Tongue (tissue), 2 donors: Measurements from ENCODE around the gene B4GALT3. TPM values are rescaled to one million over a fixed set of nuclear protein-coding genes. Genes with fewer than 3 reads are reported as not detected.

Source experiments
- DNase-seq: peaks from one replicate; pipeline ENCODE4 v3.0.0-alpha.2; 2015
- total RNA-seq: library from RNA; depleted of rRNA; stranded (reverse); fragments of >200 nt; gene quantifications from one replicate; pipeline ENCODE4 v1.2.3, GENCODE V29; 2014

The B4GALT3 gene
- total RNA-seq, 1 donor from 2014 or later = 9.3 TPM

GRCh38 chr1:161162052-161162451, 15.3 kb downstream of the B4GALT3 start:
- DNase-seq = no peak

GRCh38 chr1:161161652-161162051, 15.7 kb downstream of the B4GALT3 start:
- DNase-seq = no peak

- no peak for DNase-seq
Measured at GRCh38 chr1:161160671-161161145, 16.6 kb downstream of the B4GALT3 start.

- DNase-seq = no peak
Measured at GRCh38 chr1:161159913-161160243, 17.4 kb downstream of the B4GALT3 start.

- DNase-seq = peak; percentile 98
Measured at GRCh38 chr1:161159087-161159912, 18.0 kb downstream of the B4GALT3 start, which contains the start of gene USP21. TSS of gene USP21 (plus strand) at chr1:161159500. CDS start at chr1:161160641, 1,141 bp downstream.

- no peak for DNase-seq
Measured at GRCh38 chr1:161158316-161159010, 18.8 kb downstream of the B4GALT3 start.

GRCh38 chr1:161157867-161158266, 19.4 kb downstream of the B4GALT3 start:
- DNase-seq = no peak

GRCh38 chr1:161153682-161154337, 23.5 kb downstream of the B4GALT3 start, which contains the start of gene UFC1:
TSS of gene UFC1 (plus strand) at chr1:161153978. CDS start at chr1:161153998, 20 bp downstream.
- peak; percentile 95 for DNase-seq

- DNase-seq = no peak
Measured at GRCh38 chr1:161153176-161153575, 24.1 kb downstream of the B4GALT3 start.

- no peak for DNase-seq
Measured at GRCh38 chr1:161145832-161146231, 31.5 kb downstream of the B4GALT3 start.

GRCh38 chr1:161140755-161141400, 36.4 kb downstream of the B4GALT3 start:
- DNase-seq = no peak

GRCh38 chr1:161139766-161140165, 37.5 kb downstream of the B4GALT3 start:
- peak; percentile 72 for DNase-seq

GRCh38 chr1:161138431-161138830, 38.9 kb downstream of the B4GALT3 start:
- DNase-seq = no peak

GRCh38 chr1:161137881-161138280, 39.4 kb downstream of the B4GALT3 start:
- peak; percentile 30 for DNase-seq

GRCh38 chr1:161133220-161133740, 44.0 kb downstream of the B4GALT3 start:
- DNase-seq = no peak

GRCh38 chr1:161132410-161133219, 44.7 kb downstream of the B4GALT3 start, which contains the start of gene DEDD:
TSS of gene DEDD (minus strand) at chr1:161132667. CDS start at chr1:161124462, 8,205 bp downstream.
- DNase-seq = peak; percentile 98

GRCh38 chr1:161131523-161132409, 45.5 kb downstream of the B4GALT3 start:
- peak; percentile 51 for DNase-seq

- DNase-seq = no peak
Measured at GRCh38 chr1:161130266-161130665, 47.0 kb downstream of the B4GALT3 start.

- DNase-seq = peak; percentile 59
Measured at GRCh38 chr1:161128591-161129420, 48.5 kb downstream of the B4GALT3 start.
